MCF 10A (cell line): Measurements from ENCODE around the gene IFFO2. TPM values are rescaled to one million over a fixed set of nuclear protein-coding genes. Genes with fewer than 3 reads are reported as not detected.

Experiments
- BruUV-seq: library from RNA; stranded (reverse); fragments of 400-500 nt; replicated peaks from 2 replicates; lab custom pipeline; 2021; lab: Mats Ljungman, UMichigan
- CTCF ChIA-PET: fragments of 300-600 bp; sonication (Branson Sonifier 250); formaldehyde crosslinking; extraction: SDS; loops from one replicate; lab custom pipeline; 2021; ENCODE audit warnings: antibody characterized with exemption, inconsistent platforms; lab: Yijun Ruan, JAX
- POLR2A ChIA-PET: fragments of 300-600, 350-650 bp; sonication (Branson Sonifier 250); formaldehyde crosslinking; extraction: SDS; loops from one replicate; lab custom pipeline; 2020; ENCODE audit warnings: antibody characterized with exemption, inconsistent platforms; lab: Yijun Ruan, JAX
- DNase-seq: peaks from one replicate; pipeline ENCODE4 v3.0.0-alpha.2; 2018; ENCODE audit not compliant: unreplicated experiment
- H3K27ac Mint-ChIP-seq: one replicate; pipeline ENCODE4 v1.8.0; 2022; ENCODE audit warnings: mild to moderate bottlenecking, low read depth, mixed read lengths; ENCODE audit not compliant: unreplicated experiment
- H3K27me3 Mint-ChIP-seq: one replicate; pipeline ENCODE4 v1.8.0; 2022; ENCODE audit warnings: mixed read lengths; ENCODE audit not compliant: insufficient read depth, unreplicated experiment
- H3K36me3 Mint-ChIP-seq: one replicate; pipeline ENCODE4 v1.8.0; 2022; ENCODE audit warnings: mild to moderate bottlenecking, moderate library complexity, mixed read lengths; ENCODE audit not compliant: insufficient read depth, unreplicated experiment
- H3K4me1 Mint-ChIP-seq: one replicate; pipeline ENCODE4 v1.8.0; 2022; ENCODE audit warnings: mixed read lengths; ENCODE audit not compliant: insufficient read depth, unreplicated experiment
- H3K4me3 Mint-ChIP-seq: one replicate; pipeline ENCODE4 v1.8.0; 2022; ENCODE audit warnings: mild to moderate bottlenecking, moderate library complexity, mixed read lengths; ENCODE audit not compliant: unreplicated experiment
- H3K9me3 Mint-ChIP-seq: one replicate; pipeline ENCODE4 v1.8.0; 2022; ENCODE audit warnings: mixed read lengths; ENCODE audit not compliant: unreplicated experiment
- CTCF ChIP-seq: fragments of 200-600 bp; IDR thresholded peaks from one replicate; pipeline ENCODE4 v1.8.0; 2022; ENCODE audit warnings: antibody characterized with exemption, mild to moderate bottlenecking; ENCODE audit not compliant: unreplicated experiment
- intact Hi-C: fragments of 100-400 bp; cut with micrococcal nuclease; formaldehyde crosslinking; loops from 2 replicates; pipeline ENCODE4 v1.14.1; 2022
- total RNA-seq: library from RNA; stranded (reverse); gene quantifications from 2 replicates; pipeline ENCODE4 v1.2.3, GENCODE V29; 2022

Gene IFFO2
- total RNA-seq, 1 experiment from 2014 or later, result 21.0 TPM

GRCh38 chr1:18989896-18990295 is 33.4 kb upstream of the IFFO2 start:
- TF ChIP-seq CTCF, result no peak
- CTCF ChIA-PET, result interaction anchor here (0.6 to 1.3 kb wide), 5 partner anchors 15 to 1648 kb away, joined by 3 to 4 read pairs (median 3); no protein-coding TSS in a partner anchor
- H3K4me1 Mint-ChIP-seq, result no peaks in the 10 kb centered on the region
- no TSS peak for BruUV-seq
- H3K4me3 Mint-ChIP-seq, result no peak overlapping the region
- intact Hi-C loops, result no loop called here
- H3K36me3 Mint-ChIP-seq, result no peaks in the 10 kb centered on the region
- no peaks in the 10 kb centered on the region for H3K27me3 Mint-ChIP-seq
- no peak for DNase-seq
- no peaks in the 10 kb centered on the region for H3K9me3 Mint-ChIP-seq
- H3K27ac Mint-ChIP-seq, result no peak overlapping the region
- POLR2A ChIA-PET, result no interaction called here

DNA sequence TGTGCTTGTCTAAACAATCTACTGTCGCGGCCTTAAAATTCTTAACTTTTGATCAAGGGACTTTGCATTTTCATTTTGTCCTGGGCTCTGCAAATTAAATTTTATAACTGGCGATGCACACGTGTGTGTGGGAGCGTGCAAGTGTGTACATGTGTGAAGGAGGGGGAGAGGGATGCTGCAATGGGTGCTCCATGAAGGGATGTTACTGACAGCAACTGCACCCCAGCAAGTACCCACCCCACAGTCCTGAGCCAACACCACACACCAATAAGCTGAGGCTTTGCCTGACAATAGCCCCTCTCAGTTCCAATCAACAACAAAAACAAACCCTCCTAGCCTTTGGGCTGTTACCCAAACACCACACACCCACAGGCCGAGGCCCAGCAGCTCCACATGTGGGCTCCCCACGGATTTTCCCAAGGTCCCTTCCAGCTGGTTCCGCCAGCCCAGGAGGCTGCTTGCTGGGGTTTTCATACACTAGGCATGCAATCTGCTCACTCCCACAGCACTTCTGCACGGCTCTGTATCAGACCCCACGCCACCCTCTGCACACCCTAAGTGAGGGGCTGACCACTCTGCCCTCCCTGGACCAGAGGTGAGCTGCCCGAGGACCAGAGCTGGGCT is 32.8 kb upstream of the IFFO2 start:
- ChIA-PET CTCF (interaction anchor here (0.6 to 1.2 kb wide), 3 partner anchors 15 to 1649 kb away, joined by 3 to 4 read pairs (median 3); no protein-coding TSS in a partner anchor), POLR2A (no interaction called here)
- no TSS peak for BruUV-seq
- H3K27me3 Mint-ChIP-seq, result no peaks in the 10 kb centered on the region
- H3K4me3 Mint-ChIP-seq, result no peak overlapping the region
- intact Hi-C loops, result no loop called here
- DNase-seq, result no peak
- H3K9me3 Mint-ChIP-seq, result no peaks in the 10 kb centered on the region
- no peak for TF ChIP-seq CTCF
- H3K27ac Mint-ChIP-seq, result no peak overlapping the region
- no peaks in the 10 kb centered on the region for H3K4me1 Mint-ChIP-seq
- H3K36me3 Mint-ChIP-seq, result no peaks in the 10 kb centered on the region

- BruUV-seq, result no TSS peak
- H3K9me3 Mint-ChIP-seq, result peaks cover 27% of the 10 kb centered on the region
- ChIA-PET POLR2A (interaction anchor here (1.9 kb wide), 1 partner anchor 8 kb away, joined by 4 read pairs; no protein-coding TSS in a partner anchor), CTCF (interaction anchor here (0.6 kb wide), 1 partner anchor 94 kb away, joined by 3 read pairs; no protein-coding TSS in a partner anchor)
- H3K4me3 Mint-ChIP-seq, result no peak overlapping the region
- H3K27ac Mint-ChIP-seq, result no peak overlapping the region
- TF ChIP-seq CTCF, result no peak
- DNase-seq, result no peak
- H3K36me3 Mint-ChIP-seq, result no peaks in the 10 kb centered on the region
- H3K27me3 Mint-ChIP-seq, result peaks cover 21% of the 10 kb centered on the region
- H3K4me1 Mint-ChIP-seq, result no peaks in the 10 kb centered on the region
- intact Hi-C loops, result no loop called here
Observed at GRCh38 chr1:18981242-18981641, 24.8 kb upstream of the IFFO2 start.

DNA sequence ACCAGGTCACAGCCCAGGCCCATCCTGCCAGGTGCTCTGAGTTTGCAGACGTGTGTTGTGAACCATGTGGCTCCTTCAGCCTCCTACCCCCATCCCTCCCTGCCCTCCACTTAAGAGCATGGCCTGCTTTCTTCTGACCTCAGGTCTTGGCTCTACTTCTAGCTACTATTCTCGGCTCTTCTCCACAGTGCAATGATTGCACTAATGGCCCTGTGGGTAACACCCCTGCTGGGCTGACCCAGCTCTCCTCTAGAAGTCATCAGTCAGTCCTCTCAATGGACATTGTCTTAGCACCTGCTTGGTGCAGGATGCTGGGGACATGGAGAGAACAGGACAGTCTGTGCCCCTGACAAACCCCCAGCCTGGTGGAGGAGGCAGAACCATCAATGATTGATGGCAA is 22.2 kb upstream of the IFFO2 start:
- no TSS peak for BruUV-seq
- Mint-ChIP-seq H3K4me1 (no peaks in the 10 kb centered on the region), H3K4me3 (no peak overlapping the region), H3K27ac (no peak overlapping the region), H3K9me3 (peaks cover 27% of the 10 kb centered on the region), H3K27me3 (peaks cover 21% of the 10 kb centered on the region), H3K36me3 (no peaks in the 10 kb centered on the region)
- POLR2A ChIA-PET, result no interaction called here
- intact Hi-C loops, result loop anchor here (5.0 kb wide), 1 partner anchor 34 kb away; no protein-coding TSS in a partner anchor
- DNase-seq, result no peak
- CTCF ChIA-PET, result interaction anchor here (0.6 kb wide), 1 partner anchor 16 kb away, joined by 4 read pairs; no protein-coding TSS in a partner anchor
- no peak for TF ChIP-seq CTCF
